ENCODE results near the gene SCGB3A1.

Gene SCGB3A1

DNA sequence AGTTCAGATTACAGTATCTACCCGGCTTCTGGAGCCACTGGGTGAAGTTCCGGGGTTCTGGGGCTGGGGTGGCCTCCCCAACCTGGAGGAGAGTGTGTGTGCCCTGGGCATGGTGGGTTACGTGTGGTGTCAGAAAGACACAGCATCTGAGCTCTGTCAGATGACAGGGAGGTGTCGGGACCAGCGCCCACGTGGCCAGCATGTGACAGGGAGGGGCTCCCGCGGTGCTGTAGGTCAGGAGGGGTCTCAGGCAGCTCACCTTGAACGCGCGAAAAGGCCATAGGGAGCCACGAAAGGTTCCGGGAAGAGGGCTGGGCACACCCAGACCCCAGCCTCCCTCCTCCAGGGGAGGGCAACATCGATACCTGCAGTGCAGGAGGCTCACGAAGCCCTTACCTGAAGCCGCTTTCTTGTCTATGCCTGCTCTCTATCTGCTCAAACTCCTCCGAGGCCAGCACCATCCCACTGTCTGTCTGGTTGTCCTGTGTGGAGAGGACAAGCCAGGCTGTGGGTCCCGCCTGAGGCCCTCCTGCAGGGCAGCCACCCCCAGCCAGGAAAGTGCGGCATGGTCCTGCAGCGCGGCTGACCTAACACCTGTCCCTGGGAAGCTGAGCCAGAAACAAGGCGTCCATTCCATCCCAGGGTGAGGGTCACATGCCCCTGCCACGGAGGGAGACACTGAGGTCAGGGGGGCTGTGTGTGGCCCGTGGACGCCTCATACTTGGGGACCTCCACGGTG, 17.4 kb upstream of the SCGB3A1 start:
- Histone ChIP-seq H3K9me3 (ENCODE audit: control insufficient read depth, low read length) (no peaks in the 10 kb centered on the region), H3K9ac (ENCODE audit: low read length) (no peak overlapping the region), H3K36me3 (ENCODE audit: control insufficient read depth, insufficient read depth, low read length) (no peaks in the 10 kb centered on the region)

DNA sequence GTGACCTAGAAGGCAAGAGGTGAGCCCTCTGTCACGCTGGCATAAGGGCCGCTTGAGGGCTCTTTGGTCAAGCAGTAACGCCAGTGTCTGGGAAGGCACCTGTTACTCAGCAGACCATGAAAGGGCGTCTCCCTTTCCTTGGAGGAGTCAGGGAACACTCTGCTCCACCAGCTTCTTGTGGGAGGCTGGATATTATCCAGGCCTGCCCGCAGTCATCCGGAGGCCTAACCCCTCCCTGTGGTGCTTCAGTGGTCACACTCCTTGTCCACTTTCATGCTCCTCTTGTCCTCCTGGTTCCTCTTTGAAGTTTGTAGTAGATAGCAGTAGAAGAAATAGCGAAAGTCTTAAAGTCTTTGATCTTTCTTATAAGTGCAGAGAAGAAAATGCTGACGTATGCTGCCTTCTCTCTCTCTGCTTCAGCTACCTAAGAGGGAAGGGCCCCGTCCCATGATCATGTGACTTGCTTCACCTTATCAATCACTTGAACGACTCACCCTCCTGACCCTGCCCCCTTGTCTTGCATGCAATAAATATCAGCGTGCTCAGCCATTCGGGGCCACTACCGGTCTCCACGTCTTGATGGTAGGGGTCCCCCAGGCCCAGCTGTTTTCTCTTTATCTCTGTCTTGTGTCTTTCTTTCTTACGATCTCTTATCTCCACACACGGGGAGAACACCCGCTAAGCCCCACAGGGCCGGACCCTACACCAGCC, 16.7 kb upstream of the SCGB3A1 start:
- no peak overlapping the region for H3K4me3 ChIP-seq (ENCODE audit: low read length)
- peaks cover 3% of the 10 kb centered on the region for H3K27me3 ChIP-seq (ENCODE audit: control insufficient read depth, insufficient read depth, low read length)
- H3K4me1 ChIP-seq (ENCODE audit: control insufficient read depth, insufficient read depth, low read length), result no peaks in the 10 kb centered on the region
- H3K9me3 ChIP-seq (ENCODE audit: control insufficient read depth, low read length), result no peaks in the 10 kb centered on the region
- H3K9ac ChIP-seq (ENCODE audit: low read length), result no peak overlapping the region
- H3K36me3 ChIP-seq (ENCODE audit: control insufficient read depth, insufficient read depth, low read length), result no peaks in the 10 kb centered on the region

More for the DNA sequence above, 17.4 kb upstream of the SCGB3A1 start:
- peaks cover 3% of the 10 kb centered on the region for H3K27me3 ChIP-seq (ENCODE audit: control insufficient read depth, insufficient read depth, low read length)
- H3K4me3 ChIP-seq (ENCODE audit: low read length), result no peak overlapping the region
- no peaks in the 10 kb centered on the region for H3K4me1 ChIP-seq (ENCODE audit: control insufficient read depth, insufficient read depth, low read length)

DNA sequence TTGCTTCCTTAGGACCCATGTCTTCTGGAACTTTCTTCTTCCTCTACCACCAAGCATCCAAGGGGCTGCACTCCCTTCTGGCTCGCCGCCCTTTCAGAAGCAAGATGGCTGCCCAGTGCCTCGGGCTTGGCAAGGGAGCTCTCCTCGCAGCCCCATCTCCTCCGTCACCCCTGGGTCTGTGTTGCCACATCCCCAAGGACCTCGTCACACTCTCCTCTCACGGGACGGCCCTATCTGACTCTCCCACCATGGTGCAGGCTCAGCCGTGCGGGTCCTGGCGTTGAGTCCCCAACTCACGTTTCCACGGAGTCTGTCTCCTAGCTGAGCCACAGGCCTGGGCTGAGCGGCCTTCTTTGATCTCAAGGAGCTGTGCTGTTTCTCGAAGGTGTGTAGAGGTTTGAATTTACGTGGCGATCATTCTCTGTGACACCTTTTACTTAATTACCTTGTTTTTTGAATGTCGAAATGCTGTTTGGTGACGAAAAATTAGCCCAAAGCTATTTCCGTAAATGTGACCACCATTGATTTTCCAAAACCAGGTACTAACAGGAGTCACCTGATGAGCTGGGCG, 15.0 kb upstream of the SCGB3A1 start:
- Histone ChIP-seq H3K4me1 (ENCODE audit: control insufficient read depth, insufficient read depth, low read length) (no peaks in the 10 kb centered on the region), H3K9ac (ENCODE audit: low read length) (no peak overlapping the region), H3K27me3 (ENCODE audit: control insufficient read depth, insufficient read depth, low read length) (peaks cover 3% of the 10 kb centered on the region), H3K36me3 (ENCODE audit: control insufficient read depth, insufficient read depth, low read length) (no peaks in the 10 kb centered on the region), H3K4me3 (ENCODE audit: low read length) (no peak overlapping the region), H3K9me3 (ENCODE audit: control insufficient read depth, low read length) (no peaks in the 10 kb centered on the region)

DNA sequence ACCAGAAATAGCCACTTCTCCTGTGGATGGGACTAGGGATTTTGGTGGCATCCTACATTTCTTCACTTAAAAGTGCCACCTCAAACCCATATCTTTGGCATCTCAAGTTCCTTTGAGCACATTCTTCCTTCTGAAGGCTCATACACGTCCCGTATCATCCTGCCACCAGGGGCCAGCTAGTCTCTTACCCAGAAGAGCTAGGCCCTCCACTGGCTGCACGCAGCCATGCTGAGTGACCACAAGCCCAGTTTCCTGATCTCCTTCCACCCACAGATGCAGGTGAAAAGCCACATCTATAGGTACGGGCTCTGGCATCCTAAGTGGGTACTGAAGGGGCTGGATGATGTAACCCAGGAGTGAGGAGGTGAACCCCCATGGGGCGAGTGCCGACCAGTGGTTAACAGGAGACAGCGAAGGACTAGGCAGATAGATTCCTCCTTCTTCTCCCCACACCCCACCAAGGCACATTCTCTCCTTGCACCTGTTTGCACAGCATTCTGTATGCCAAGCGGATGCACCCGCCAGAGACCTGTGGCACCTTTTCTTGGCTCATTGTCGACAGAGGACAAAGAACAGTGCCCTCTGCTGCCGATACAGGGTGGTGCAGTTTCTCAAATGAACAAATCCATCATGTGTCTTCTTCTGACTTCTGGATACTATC, 14.4 kb upstream of the SCGB3A1 start:
- no peaks in the 10 kb centered on the region for H3K4me1 ChIP-seq (ENCODE audit: control insufficient read depth, insufficient read depth, low read length)
- H3K4me3 ChIP-seq (ENCODE audit: low read length), result no peak overlapping the region
- H3K9ac ChIP-seq (ENCODE audit: low read length), result no peak overlapping the region
- no peaks in the 10 kb centered on the region for H3K36me3 ChIP-seq (ENCODE audit: control insufficient read depth, insufficient read depth, low read length)
- peaks cover 3% of the 10 kb centered on the region for H3K27me3 ChIP-seq (ENCODE audit: control insufficient read depth, insufficient read depth, low read length)
- no peaks in the 10 kb centered on the region for H3K9me3 ChIP-seq (ENCODE audit: control insufficient read depth, low read length)

DNA sequence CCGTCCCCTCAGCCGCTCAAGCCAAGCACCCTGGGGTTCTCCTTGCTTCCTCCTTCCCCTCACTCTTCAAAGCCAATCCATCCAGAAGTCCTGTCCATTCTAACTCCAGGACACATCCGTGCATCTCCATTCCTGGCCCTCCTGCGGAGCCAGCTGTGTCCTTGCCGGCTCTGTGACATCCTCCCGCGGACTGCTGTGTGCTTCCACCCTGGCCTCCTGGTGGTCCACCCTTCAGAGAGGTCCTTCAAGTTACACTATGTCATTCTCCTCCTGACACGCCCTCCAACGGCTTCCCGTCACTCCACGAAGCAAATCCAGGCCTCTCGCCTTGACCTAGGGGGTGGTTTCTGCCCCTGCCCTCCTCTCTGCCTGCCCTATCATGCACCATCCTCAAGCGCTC, 13.0 kb upstream of the SCGB3A1 start:
- Histone ChIP-seq H3K27me3 (ENCODE audit: control insufficient read depth, insufficient read depth, low read length) (peaks cover 3% of the 10 kb centered on the region), H3K4me3 (ENCODE audit: low read length) (no peak overlapping the region), H3K9me3 (ENCODE audit: control insufficient read depth, low read length) (no peaks in the 10 kb centered on the region), H3K9ac (ENCODE audit: low read length) (no peak overlapping the region), H3K4me1 (ENCODE audit: control insufficient read depth, insufficient read depth, low read length) (no peaks in the 10 kb centered on the region), H3K36me3 (ENCODE audit: control insufficient read depth, insufficient read depth, low read length) (no peaks in the 10 kb centered on the region)

DNA sequence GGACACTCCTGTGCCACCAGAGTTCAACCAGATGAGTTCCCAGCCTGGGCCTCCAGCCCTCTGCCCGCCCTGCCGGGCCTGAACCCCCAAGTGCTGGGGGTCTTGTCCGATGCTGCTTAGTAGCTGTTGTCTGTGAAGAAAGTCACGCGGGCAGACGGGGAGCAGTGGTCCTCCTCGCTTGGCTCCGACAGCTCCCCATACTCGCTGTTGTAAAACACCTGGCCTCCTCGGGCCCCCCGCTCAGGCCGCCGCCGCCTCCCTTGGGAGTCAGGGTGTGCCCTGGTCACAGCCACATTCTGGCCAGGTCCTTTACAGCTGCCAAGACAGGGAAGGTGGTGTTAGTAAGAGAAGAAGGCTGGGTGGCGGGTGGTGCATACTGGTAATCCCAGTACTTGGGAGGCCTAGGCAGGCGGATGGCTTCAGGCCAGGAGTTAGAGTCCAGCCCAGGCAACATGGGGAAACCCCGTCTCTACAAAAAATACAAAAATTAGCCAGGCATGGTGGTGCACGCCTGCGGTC, 11.8 kb upstream of the SCGB3A1 start:
- H3K9me3 ChIP-seq (ENCODE audit: control insufficient read depth, low read length), result no peaks in the 10 kb centered on the region
- no peaks in the 10 kb centered on the region for H3K27me3 ChIP-seq (ENCODE audit: control insufficient read depth, insufficient read depth, low read length)
- no peaks in the 10 kb centered on the region for H3K36me3 ChIP-seq (ENCODE audit: control insufficient read depth, insufficient read depth, low read length)
- no peak overlapping the region for H3K4me3 ChIP-seq (ENCODE audit: low read length)
- no peak overlapping the region for H3K9ac ChIP-seq (ENCODE audit: low read length)
- no peaks in the 10 kb centered on the region for H3K4me1 ChIP-seq (ENCODE audit: control insufficient read depth, insufficient read depth, low read length)

DNA sequence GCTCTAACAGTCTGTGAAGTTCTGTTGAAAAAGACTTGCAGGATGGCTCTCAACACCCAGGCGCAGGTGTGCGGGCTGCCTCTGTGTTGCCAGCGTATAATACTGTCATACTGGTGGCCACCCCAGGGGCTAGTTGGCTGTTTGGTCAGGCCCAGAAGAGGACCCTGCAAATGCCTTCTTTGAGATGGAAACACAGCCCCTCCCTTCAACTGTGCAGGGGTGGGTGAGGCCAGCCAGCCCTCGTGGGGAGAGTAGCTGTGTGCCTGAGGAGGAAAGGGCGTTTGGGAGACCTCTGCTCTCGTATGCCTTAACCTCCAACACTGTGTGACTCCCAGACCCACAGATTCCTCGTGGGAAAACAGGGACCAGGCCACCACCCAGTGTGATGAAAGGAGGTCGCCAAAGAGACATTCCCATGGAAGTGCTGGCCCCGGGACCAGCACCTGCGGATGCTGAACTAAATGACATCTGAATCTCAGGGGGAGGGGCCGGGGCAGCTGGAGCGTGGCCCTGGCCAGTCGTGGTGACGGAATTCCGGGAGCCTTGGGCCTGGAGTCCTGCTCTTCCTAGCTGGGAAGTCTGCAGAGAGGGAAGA, 11.3 kb upstream of the SCGB3A1 start:
- H3K36me3 ChIP-seq (ENCODE audit: control insufficient read depth, insufficient read depth, low read length), result no peaks in the 10 kb centered on the region
- H3K27me3 ChIP-seq (ENCODE audit: control insufficient read depth, insufficient read depth, low read length), result no peaks in the 10 kb centered on the region
- no peaks in the 10 kb centered on the region for H3K9me3 ChIP-seq (ENCODE audit: control insufficient read depth, low read length)
- no peak overlapping the region for H3K4me3 ChIP-seq (ENCODE audit: low read length)
- H3K9ac ChIP-seq (ENCODE audit: low read length), result no peak overlapping the region
- H3K4me1 ChIP-seq (ENCODE audit: control insufficient read depth, insufficient read depth, low read length), result no peaks in the 10 kb centered on the region

DNA sequence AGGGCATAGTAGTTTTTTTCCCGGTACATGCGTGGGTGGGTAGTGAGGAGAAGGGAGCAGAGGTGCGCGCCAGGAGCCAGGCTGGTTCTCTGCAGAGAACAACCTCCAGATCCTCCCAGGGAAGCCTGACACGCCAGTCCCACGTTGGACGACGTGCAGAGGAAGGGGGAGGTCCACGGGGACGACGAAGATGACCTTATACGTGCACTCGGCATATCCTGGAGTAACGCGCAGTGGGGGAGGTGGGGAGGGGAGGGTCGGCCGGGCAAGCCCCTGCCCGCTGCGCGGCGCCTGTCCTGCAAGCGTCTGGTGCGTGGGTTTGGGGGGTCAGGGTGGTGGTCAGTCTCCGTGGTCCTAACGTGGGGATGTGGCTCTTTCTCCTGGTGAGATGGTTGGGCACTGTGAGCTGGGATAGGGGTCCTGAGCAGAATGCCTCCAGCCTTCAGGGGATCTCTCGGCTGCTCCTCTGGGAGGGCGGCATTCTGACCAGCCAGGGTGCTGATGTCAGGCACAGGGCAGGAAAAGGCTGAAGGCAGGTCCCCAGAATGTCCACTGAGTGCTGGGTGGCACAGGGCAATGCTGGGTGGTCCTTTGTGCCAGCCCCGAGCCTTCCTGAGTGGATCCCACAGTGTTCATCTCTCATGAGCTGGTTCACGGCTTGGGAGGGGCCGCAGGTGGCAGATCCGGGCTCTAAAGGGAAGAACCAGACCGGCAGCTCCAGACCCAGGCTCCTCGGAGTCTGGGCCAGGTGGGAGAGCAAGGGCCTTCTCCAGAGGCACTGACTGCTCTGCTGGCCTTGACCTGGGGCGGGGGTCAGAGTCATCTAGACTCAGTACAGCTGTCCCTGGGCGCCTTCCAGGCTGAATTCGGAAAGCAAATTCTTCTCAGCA, 10.5 kb upstream of the SCGB3A1 start:
- no peaks in the 10 kb centered on the region for H3K27me3 ChIP-seq (ENCODE audit: control insufficient read depth, insufficient read depth, low read length)
- H3K4me1 ChIP-seq (ENCODE audit: control insufficient read depth, insufficient read depth, low read length), result no peaks in the 10 kb centered on the region
- H3K36me3 ChIP-seq (ENCODE audit: control insufficient read depth, insufficient read depth, low read length), result no peaks in the 10 kb centered on the region
- H3K9me3 ChIP-seq (ENCODE audit: control insufficient read depth, low read length), result no peaks in the 10 kb centered on the region
- H3K4me3 ChIP-seq (ENCODE audit: low read length), result no peak overlapping the region
- H3K9ac ChIP-seq (ENCODE audit: low read length), result no peak overlapping the region

DNA sequence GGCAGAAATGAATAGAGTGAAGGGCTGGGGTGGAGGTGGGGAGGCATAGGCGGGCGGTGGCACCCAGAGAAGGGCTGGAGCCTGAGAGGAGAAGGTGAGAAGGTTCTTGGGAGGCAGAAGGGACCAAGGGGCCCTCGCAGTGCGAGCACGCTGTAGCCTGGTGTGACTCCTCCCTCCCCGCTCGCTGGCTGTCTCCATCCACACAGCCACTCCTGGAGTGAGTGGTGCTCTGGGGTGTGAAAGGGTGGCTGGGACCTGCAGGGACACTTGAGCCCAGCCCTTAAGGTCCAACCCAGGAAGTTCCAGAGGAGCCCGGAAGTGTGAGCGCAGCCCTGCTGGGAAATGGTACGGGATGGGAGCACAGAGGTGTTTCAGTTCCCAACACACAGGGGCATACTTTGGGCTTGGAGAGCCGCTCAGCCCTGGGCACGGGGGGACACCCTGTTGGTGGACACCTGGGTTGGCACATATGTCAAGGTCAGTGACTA, 9.3 kb upstream of the SCGB3A1 start:
- no peak overlapping the region for H3K9ac ChIP-seq (ENCODE audit: low read length)
- H3K9me3 ChIP-seq (ENCODE audit: control insufficient read depth, low read length), result no peaks in the 10 kb centered on the region
- H3K27me3 ChIP-seq (ENCODE audit: control insufficient read depth, insufficient read depth, low read length), result peaks cover 3% of the 10 kb centered on the region
- H3K4me3 ChIP-seq (ENCODE audit: low read length), result no peak overlapping the region
- no peaks in the 10 kb centered on the region for H3K4me1 ChIP-seq (ENCODE audit: control insufficient read depth, insufficient read depth, low read length)
- H3K36me3 ChIP-seq (ENCODE audit: control insufficient read depth, insufficient read depth, low read length), result no peaks in the 10 kb centered on the region

DNA sequence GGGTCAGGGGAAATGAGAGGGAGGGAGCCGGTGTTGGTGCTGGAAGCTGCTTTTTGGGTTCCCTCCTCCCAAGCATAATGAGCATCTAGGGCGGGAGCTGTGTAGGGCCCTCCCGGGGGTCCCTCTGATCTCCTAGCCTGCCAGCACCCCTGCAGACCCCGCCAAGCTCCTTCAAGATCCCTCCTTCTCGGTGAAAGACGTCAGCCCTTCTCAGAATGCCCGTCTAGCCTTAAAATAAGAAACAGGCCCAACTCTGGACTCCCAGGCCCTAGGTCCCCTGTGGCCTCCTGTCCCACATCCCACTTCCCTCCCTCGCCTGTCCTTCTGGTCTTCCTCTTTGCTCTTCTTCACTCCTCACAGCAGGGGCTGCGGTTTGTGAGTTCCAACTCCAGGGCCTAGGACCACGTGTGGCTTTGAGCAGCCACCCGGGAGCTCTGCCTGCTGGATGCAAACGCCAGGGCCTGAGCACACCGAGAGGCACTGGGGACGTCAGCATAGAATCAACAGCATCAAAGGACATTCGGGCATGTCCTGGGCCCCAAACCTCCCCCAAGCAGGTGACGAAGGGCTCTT, 8.8 kb upstream of the SCGB3A1 start:
- H3K4me1 ChIP-seq (ENCODE audit: control insufficient read depth, insufficient read depth, low read length), result no peaks in the 10 kb centered on the region
- H3K36me3 ChIP-seq (ENCODE audit: control insufficient read depth, insufficient read depth, low read length), result no peaks in the 10 kb centered on the region
- H3K9me3 ChIP-seq (ENCODE audit: control insufficient read depth, low read length), result no peaks in the 10 kb centered on the region
- peaks cover 8% of the 10 kb centered on the region for H3K27me3 ChIP-seq (ENCODE audit: control insufficient read depth, insufficient read depth, low read length)
- H3K9ac ChIP-seq (ENCODE audit: low read length), result no peak overlapping the region
- no peak overlapping the region for H3K4me3 ChIP-seq (ENCODE audit: low read length)

DNA sequence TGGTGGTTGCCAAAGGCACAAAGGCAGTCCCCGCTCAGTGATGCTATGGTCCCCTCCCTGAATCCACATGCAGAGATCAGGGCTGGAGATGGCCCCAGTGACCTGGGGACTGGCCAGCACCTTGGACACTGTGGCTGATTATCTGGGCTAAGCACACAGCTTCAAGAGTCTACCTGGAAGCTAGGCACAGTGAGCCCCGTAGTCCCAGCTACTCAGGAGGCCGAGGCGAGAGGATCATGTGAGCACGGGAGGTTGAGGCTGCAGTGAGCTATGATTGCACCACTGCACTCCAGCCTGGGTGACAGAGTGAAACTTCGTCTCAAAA, 8.3 kb upstream of the SCGB3A1 start:
- H3K4me1 ChIP-seq (ENCODE audit: control insufficient read depth, insufficient read depth, low read length), result no peaks in the 10 kb centered on the region
- H3K36me3 ChIP-seq (ENCODE audit: control insufficient read depth, insufficient read depth, low read length), result no peaks in the 10 kb centered on the region
- no peak overlapping the region for H3K4me3 ChIP-seq (ENCODE audit: low read length)
- no peak overlapping the region for H3K9ac ChIP-seq (ENCODE audit: low read length)
- H3K27me3 ChIP-seq (ENCODE audit: control insufficient read depth, insufficient read depth, low read length), result peaks cover 9% of the 10 kb centered on the region
- no peaks in the 10 kb centered on the region for H3K9me3 ChIP-seq (ENCODE audit: control insufficient read depth, low read length)
